ENCODE measurements around the gene C1QB. TPM values are rescaled to one million over a fixed set of nuclear protein-coding genes. Genes with fewer than 3 reads are reported as not detected.
A peak's percentile ranks its signal among the peaks of the same experiment; 100 is the strongest.

The C1QB gene
- total and polyA plus RNA-seq, 2 of the 8 experiments (the other 6 are each of a cell fraction or from before 2014, with no cell fraction given) = not detected

DNA sequence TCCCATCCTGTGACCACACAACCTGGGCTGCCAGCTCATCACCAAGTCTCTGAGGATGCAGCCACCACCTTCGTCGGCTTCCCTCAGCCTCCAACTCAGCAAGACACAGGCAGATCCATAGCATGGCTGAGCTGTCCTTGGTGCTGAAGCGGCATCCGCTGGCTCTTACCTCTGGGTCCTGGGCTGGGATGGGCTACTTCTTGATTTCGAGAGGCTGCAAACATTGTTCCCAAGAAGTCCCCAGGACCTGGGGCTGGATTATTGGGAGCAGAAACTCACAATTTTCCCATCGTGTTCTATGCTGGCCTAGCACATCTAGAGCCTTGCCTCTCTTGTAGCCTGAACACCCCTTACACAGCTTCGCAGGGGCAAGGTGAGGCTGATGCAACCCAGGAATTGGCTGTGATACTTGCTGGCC is 41.5 kb upstream of the C1QB start (continued):
- TF ChIP-seq JUND (IDR thresholded peaks at IDR 0.05; ENCODE audit: low read length) (0 out of 2 replicates have a peak, but pooled peaks have one; percentile 33), POLR2AphosphoS5 (IDR thresholded peaks at IDR 0.05; ENCODE audit: low read depth, low read length) (no peak), YY1 (IDR thresholded peaks at IDR 0.05; ENCODE audit: low read depth, low read length) (peak; percentile 65; the same call in 1 of the 2 replicates), RFX5 (IDR thresholded peaks at IDR 0.05; ENCODE audit: borderline replicate concordance, low read depth, low read length) (no peak), SIX5 (IDR thresholded peaks at IDR 0.05; ENCODE audit: low read depth, low read length) (no peak), SP2 (IDR thresholded peaks at IDR 0.05; ENCODE audit: low read length) (no peak), CHD1 (IDR thresholded peaks at IDR 0.05; ENCODE audit: low read depth, low read length) (no peak), JUN (IDR thresholded peaks at IDR 0.05; ENCODE audit: low read depth, low read length) (no peak), NRF1 (IDR thresholded peaks at IDR 0.05; ENCODE audit: low read depth, low read length) (no peak), BACH1 (IDR thresholded peaks at IDR 0.05; ENCODE audit: low read length) (no peak)
- TF ChIP-seq, protein P1, sequence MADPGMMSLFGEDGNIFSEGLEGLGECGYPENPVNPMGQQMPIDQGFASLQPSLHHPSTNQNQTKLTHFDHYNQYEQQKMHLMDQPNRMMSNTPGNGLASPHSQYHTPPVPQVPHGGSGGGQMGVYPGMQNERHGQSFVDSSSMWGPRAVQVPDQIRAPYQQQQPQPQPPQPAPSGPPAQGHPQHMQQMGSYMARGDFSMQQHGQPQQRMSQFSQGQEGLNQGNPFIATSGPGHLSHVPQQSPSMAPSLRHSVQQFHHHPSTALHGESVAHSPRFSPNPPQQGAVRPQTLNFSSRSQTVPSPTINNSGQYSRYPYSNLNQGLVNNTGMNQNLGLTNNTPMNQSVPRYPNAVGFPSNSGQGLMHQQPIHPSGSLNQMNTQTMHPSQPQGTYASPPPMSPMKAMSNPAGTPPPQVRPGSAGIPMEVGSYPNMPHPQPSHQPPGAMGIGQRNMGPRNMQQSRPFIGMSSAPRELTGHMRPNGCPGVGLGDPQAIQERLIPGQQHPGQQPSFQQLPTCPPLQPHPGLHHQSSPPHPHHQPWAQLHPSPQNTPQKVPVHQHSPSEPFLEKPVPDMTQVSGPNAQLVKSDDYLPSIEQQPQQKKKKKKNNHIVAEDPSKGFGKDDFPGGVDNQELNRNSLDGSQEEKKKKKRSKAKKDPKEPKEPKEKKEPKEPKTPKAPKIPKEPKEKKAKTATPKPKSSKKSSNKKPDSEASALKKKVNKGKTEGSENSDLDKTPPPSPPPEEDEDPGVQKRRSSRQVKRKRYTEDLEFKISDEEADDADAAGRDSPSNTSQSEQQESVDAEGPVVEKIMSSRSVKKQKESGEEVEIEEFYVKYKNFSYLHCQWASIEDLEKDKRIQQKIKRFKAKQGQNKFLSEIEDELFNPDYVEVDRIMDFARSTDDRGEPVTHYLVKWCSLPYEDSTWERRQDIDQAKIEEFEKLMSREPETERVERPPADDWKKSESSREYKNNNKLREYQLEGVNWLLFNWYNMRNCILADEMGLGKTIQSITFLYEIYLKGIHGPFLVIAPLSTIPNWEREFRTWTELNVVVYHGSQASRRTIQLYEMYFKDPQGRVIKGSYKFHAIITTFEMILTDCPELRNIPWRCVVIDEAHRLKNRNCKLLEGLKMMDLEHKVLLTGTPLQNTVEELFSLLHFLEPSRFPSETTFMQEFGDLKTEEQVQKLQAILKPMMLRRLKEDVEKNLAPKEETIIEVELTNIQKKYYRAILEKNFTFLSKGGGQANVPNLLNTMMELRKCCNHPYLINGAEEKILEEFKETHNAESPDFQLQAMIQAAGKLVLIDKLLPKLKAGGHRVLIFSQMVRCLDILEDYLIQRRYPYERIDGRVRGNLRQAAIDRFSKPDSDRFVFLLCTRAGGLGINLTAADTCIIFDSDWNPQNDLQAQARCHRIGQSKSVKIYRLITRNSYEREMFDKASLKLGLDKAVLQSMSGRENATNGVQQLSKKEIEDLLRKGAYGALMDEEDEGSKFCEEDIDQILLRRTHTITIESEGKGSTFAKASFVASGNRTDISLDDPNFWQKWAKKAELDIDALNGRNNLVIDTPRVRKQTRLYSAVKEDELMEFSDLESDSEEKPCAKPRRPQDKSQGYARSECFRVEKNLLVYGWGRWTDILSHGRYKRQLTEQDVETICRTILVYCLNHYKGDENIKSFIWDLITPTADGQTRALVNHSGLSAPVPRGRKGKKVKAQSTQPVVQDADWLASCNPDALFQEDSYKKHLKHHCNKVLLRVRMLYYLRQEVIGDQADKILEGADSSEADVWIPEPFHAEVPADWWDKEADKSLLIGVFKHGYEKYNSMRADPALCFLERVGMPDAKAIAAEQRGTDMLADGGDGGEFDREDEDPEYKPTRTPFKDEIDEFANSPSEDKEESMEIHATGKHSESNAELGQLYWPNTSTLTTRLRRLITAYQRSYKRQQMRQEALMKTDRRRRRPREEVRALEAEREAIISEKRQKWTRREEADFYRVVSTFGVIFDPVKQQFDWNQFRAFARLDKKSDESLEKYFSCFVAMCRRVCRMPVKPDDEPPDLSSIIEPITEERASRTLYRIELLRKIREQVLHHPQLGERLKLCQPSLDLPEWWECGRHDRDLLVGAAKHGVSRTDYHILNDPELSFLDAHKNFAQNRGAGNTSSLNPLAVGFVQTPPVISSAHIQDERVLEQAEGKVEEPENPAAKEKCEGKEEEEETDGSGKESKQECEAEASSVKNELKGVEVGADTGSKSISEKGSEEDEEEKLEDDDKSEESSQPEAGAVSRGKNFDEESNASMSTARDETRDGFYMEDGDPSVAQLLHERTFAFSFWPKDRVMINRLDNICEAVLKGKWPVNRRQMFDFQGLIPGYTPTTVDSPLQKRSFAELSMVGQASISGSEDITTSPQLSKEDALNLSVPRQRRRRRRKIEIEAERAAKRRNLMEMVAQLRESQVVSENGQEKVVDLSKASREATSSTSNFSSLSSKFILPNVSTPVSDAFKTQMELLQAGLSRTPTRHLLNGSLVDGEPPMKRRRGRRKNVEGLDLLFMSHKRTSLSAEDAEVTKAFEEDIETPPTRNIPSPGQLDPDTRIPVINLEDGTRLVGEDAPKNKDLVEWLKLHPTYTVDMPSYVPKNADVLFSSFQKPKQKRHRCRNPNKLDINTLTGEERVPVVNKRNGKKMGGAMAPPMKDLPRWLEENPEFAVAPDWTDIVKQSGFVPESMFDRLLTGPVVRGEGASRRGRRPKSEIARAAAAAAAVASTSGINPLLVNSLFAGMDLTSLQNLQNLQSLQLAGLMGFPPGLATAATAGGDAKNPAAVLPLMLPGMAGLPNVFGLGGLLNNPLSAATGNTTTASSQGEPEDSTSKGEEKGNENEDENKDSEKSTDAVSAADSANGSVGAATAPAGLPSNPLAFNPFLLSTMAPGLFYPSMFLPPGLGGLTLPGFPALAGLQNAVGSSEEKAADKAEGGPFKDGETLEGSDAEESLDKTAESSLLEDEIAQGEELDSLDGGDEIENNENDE (IDR thresholded peaks at IDR 0.05; ENCODE audit: insufficient replicate concordance, low read length) = no peak
- TF ChIP-seq, protein P2, sequence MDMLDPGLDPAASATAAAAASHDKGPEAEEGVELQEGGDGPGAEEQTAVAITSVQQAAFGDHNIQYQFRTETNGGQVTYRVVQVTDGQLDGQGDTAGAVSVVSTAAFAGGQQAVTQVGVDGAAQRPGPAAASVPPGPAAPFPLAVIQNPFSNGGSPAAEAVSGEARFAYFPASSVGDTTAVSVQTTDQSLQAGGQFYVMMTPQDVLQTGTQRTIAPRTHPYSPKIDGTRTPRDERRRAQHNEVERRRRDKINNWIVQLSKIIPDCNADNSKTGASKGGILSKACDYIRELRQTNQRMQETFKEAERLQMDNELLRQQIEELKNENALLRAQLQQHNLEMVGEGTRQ (IDR thresholded peaks at IDR 0.05; ENCODE audit: low read length) = no peak
